ENCODE measurements around the gene UGT2B17.
"Not testable (repeated sequence)": the region's sequence is repeated elsewhere in the genome, so short reads cannot be mapped to it uniquely, and the experiment has no call there.

UGT2B17 gene

DNA sequence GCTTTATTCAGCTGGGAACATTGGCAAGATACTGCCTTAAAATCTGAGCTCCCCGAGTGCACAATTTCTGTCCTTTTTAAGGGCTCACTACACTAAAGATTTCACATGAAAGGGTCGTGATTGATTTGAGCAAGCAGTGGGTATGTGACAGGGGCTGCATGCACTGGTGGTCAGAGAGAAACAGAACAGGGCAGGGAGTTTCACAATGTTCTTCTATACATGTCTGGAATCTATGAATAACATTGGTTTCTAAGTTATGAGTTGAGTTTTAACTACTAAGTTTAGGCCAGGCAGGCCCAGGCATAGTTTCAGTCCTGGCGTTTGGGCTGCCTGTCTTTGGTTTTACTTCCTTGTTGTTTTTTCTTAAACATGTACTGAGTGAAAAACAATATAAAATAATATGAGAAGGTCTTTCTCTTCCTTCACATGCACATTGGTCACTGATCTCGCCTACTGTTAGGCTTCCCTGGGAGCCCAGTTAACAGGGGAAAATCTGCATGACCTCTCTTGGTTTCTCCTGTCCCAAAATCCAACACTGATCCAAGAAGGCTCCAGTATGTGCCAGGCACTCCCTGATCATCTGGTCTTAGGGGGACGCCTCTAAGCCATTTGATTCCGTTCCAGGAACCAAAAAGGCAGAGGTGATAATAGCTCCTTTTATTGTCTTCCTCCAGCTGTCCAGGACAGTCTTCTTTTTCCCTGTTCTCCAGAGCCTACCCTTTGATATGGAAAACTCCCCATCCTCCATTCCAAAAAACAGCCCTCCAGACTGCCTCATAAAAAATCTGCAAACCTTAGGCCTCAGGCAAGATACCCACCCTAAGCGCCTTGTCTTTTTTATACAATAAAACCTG, at the start of gene UGT2B17:
Gene UGT2B17, minus strand, starts transcription at position 51 of the 854 bp plus-strand sequence. CDS start 7,838 bp downstream, outside the sequence.
- no peak for DNase-seq (ENCODE audit: low spot score)

DNA sequence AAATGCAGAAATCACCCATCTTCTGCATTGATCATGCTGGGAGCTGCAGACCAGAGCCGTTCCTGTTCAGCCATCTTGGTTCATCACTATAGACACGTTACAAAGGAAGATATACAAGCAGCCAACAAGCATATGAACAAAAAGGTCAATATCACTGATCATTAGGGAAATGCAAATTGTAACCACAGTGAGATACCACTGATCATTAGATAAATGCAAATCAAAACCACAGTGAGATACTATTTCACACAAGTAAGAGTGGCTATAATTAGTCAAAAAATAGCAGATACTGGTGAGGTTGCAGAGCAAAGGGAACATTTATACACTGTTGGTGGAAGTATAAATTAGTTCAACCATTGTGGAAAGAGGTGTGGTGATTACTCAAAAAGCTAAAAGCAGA, 46.6 kb upstream of the UGT2B17 start:
- not testable (repeated sequence) for DNase-seq (ENCODE audit: low spot score)

DNA sequence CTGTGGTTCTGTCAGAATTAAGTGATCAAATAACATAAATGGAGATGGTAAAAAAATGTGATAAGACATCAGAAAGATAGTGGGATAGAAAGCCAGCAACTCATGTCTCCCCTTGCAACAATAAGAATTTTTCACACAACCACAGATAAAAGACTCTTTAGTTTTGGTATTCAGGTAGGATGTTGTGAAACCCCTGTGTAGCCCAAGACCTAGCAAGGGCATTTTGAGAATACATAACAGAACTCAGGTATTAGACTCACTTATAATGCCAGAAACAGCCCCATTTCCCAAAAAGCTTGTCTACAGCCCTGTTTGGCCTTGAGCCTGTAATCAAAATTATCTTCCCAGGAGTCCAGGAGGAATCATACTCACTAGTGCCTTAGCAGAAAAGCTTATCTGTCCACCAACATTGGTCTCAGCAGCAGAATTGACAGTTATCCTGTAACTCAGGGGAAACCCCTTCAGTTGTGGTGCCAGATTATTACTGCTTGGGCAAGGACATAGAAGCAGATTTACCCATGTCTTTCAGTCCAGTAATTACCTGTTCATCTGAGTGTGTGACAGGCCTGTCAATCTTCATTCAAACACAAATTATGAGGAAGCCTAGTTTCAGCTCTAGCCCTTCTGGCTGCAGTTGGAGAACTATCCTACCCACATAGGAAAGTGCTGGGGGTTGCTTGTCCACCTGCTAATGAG, 41.0 kb upstream of the UGT2B17 start:
- no peak for DNase-seq (ENCODE audit: low spot score)

DNA sequence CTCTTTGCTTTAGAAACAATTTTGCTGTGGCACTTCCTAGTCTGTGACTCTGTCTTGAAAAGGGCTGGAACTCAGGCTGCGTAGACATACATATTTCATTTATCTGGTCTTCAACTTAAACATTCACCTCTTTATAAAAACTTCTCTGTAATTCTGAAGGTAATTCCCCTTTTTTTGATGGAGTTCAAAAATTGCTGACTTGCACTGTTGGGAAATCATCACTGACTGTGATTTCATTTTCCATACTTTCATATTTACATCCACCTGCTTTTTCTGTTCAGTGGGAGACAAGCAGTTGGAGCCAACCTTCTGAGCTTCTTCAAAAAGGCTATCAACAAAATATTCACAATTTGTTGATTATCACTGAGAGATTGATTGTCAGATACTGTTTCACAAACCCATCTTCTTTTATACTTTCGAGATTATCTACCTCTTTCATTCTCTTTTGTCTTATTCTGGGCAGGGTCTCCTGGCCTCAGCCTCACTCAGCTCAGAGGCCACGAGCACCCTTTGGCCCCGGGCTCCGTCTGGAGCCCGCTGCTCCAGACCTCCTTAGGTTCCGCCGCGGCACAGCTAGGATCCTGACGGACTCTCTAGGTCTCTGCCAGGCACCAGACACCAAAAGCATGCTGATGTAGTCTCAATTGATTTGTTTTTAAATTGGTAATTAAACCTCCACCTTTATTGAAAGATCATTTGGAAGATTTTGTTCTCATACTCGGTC, 39.7 kb upstream of the UGT2B17 start:
- no peak for DNase-seq (ENCODE audit: low spot score)

DNA sequence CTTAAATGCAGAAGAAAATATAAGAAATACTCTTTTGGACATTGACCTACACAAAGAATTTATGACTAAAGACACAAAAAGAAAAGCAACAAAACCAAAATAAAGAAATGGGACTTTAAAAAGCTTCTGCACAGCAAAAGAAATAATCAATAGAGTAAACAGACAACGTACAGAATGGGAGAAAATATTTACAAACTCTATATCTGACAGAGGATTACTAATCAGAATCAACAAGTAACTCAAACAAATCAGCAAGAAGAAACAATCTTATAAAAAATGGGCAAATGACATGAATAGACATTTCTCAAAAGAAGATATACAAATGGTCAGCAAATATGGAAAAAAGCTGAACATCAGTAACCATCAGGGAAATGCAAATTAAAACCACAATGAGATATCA, 37.6 kb upstream of the UGT2B17 start:
- no peak for DNase-seq (ENCODE audit: low spot score)

DNA sequence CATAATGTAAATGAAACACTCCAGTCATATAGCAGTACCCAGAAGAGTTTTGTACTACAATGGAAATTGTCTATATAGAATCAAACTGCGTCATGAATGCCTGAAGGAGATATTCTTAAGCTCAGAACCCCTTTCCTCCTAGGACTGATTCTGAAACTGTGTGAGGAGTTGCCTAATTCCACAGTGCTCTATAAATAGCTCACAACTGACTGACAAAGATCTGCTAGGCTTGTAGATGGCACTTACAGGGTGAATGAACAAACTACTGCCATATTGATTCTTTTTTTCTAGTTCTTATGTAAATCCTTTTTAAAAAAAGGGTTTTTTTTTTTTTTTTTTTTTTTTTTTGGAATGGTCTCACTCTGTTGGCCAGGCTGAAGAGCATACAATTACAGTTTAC, 30.1 kb upstream of the UGT2B17 start:
- DNase-seq (ENCODE audit: low spot score), result no peak

DNA sequence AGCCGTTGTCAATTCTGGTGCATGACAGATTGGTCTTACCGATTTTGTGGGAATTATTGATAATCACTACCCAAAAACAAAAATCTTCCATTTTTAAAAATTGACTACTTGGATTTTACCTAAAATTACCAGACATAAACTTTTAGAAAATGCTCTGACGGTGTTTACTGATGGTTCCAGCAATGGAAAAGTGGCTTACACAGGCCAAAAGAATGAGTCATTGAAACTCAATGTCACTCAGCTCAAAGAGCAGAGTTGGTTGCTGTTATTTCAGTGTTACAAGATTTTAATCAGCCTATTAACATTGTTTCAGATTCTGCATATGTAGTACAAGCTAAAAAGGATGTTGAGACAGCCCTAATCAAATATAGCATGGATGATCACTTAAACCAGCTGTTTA, 23.0 kb upstream of the UGT2B17 start:
- no peak for DNase-seq (ENCODE audit: low spot score)

DNA sequence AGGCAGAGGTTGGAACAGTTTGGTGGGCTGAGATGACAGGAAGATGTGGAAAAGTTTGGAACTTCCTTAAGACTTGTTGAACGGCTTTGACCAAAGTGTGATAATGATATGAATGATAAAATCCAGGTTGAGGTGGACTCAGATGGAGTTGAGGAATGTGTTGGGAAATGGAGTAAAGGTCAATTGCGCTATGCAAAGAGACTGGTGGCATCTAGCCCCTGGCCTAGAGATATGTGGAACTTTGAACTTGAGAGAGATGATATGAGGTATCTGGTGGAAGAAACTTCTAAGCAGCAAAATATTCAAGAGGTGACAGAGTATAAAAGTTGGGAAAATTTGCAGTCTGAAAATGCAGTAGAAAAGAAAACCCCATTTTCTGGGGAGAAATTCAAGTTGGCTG, 21.4 kb upstream of the UGT2B17 start:
- DNase-seq (ENCODE audit: low spot score), result no peak

DNA sequence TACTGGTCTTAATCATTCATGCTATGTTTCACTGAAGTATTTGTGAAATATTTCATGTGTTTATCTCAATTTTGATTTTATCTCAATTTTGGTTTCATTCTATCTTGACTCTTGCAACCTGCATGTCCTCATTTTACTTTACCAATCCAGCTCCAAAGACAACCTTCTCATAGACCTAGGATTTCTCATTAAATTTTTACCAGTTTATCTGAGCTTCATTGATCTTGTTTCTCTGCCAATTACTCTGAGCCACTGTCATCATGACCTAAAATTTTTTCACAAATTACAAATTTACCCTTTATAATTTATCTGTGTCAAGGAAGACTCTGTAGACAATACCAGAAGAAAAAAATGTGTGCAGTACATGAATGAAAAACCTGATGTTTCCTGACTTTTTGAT, 18.6 kb upstream of the UGT2B17 start:
- DNase-seq (ENCODE audit: low spot score), result no peak

DNA sequence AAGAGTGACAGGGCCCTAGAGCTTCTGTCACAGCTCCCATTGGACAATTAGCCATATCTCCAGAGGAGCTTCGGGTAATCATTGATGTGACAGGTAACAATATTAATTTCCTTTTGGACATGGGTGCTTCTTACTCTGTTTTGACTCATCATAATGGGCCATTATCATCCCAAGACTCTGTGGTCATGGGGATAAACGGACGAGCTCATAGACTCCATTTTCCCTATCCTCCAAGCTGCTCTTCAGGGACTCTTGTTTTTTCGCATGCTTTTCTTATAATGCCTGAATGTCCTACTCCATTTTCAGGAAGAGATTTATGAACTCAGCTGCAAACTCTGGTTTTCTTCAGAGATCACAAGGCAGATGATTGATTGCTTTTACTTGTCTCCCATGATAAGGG, 17.0 kb upstream of the UGT2B17 start:
- no peak for DNase-seq (ENCODE audit: low spot score)

DNA sequence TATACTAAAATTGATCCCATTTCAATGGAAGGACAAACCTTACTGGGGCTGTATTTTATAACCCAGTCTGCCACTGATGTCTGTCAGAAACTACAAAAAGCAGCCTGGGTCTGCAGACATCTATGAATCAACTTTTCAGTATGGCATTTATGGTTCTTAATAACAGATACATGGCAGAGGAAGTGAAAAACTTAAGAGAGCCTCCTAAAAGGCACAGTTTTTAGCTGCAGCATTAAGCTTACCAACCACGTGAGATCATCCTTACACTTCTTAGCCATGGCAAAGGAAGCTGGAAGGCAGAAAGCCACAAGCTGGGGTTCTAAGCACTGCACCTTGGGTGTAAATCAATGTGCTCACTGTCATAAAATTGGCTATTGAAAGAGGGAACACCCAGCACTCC, 16.6 kb upstream of the UGT2B17 start:
- no peak for DNase-seq (ENCODE audit: low spot score)

DNA sequence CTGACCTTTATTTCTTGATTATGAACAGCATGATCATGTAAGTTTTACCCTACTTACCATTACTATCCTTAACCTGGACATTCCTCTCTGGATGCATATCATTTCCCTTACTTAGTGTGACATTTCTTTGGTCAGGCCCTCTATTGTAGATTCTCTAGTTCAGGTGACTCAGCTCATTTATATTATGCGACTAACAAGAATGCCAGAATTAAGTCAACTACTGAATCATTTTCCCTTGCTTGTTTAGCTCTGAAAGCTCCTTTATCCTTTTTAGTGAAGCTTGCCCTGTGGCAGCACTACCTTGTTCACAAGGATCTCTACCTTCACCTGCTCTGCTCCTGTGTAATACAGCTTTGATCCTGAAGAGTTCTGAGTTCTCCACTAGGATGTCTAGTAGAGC, 15.1 kb upstream of the UGT2B17 start:
- no peak for DNase-seq (ENCODE audit: low spot score)

DNA sequence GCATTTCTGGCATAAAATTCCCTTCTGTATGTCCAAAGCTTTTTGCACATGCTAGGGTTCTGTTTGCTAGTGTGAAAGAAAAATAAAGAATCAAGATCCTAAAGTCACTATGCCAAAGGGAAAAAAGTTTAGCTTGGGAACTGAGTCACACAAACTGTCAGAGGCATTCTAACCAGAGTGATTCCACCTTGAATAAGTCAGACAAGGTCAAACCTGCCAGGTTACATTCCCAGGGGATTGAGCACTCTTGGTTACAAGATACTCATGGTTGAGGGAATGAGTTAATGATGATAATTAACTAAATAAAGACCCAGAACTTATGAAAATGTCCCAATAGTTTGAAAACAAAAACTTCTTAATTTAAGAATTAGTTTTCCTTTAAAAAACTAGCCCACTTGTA, 13.7 kb upstream of the UGT2B17 start:
- no peak for DNase-seq (ENCODE audit: low spot score)

DNA sequence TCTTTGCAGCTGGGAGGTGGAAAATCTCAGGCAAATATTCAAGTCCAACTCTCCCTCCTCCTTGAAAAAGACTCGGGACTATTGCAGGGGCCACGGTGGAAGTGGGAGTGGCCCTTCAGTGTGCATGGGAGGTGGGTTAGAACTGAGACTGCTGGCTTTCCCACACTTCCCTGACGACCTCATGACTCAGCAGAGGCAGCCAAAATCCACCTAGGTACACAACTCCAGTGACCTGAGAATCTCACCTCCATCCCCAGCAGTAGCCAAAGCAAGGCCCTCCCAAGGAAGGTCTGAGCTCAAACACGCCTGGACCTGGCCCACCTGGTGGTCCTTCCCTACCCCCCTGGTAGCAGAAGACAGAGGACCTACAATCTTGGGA, 6.2 kb upstream of the UGT2B17 start:
- no peak for DNase-seq (ENCODE audit: low spot score)

DNA sequence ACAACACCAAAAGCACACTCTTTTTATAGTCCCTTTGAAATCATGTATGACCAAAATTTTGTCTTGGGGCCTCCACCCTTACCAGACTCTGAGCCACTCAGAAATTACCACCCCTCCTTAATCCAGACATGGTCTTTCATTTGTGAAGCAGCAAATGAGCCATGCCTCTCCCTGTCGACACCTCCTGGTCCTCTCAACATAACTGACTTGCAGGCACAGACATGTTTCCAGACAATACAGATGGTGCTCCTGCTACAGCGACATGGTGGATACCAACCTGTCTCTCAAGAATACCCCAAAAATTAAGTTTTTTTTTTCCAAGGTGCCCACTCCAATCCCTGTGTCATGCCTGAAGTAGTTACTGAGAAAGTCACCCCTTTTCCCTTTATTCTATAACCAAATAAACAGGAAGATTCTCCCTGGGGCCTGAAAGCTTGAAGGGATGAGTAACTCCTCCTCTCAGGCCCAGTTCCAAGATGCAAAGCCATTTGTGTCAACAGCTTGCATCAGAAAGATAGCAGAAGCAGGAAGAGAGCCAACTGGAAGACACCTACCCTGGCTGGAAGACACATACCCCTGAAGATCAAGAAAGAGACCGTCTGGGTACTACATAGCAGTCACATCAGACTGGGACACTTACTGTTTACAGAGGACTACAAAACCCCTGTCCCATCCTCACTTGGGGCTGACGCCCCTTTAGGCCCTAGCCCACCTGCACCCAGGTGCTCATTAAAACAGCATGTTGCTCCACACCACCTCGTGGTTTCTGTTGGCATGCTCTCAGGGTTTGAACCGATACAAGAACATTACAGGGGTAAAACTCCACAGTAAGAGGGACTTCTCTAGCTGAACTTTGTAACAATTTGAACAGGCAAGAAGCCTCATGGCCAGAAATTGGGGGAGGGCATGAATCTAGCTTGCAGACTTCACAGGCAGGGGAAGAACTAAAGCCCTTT, 5.5 kb upstream of the UGT2B17 start:
- no peak for DNase-seq (ENCODE audit: low spot score)

DNA sequence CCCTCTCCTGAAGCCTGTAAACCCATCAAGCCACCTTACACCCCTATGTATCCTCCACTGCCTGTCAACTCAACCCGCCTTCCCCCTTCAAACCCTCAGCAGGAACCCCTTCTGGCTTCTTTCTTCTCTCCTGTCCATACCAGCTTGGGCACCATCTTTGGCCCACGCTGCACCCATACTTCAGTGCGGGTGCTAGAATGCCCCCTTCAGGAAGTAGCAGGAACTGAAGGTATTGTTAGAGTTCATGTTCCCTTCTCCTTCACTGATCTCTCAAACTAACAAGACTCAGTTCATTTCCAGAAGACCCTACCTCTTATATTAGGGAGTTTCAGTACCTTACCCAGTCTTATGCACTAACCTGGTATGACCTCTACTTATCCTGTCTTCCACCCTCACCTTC, 1.5 kb upstream of the UGT2B17 start:
- DNase-seq (ENCODE audit: low spot score), result no peak

DNA sequence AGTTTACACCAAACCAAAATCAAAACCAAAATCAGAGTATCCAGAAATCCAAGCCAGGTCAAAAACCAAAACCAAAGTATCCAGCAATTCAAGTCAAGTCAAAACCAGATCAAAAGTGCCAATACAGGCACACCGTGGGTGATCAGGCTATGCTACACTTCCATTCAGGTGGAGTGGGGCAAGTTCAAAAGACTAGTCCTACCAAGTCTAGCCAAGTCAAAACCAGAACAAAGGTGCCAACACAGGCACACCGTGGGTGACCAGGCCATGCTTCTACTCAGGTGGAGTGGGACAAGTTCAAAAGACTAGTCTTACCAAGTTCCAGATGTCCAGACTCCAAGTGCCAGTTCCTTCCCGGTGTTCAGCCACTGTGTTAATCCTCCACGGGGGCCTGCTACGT, 486 bp downstream of the UGT2B17 start:
- DNase-seq (ENCODE audit: low spot score), result not testable (repeated sequence)

DNA sequence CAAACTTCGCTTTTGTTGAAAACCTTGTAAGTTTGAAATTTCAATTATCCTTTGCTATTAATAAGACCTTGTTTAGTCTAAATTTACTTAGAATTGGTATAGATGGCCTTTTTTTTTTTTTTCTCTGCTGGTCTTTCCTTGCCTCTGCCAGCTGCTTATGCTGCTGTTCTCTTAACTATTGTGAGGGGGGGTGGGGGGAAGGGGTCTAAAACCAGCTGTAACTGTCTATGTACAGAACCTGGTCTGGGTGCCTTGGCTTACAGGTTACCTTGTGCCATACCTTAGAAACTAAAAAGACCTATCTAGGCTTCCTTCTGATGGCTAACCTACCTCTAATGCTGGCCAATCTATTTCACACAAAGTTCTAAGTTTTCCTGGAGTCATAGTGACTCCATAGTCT, 1.0 kb downstream of the UGT2B17 start:
- DNase-seq (ENCODE audit: low spot score), result no peak

DNA sequence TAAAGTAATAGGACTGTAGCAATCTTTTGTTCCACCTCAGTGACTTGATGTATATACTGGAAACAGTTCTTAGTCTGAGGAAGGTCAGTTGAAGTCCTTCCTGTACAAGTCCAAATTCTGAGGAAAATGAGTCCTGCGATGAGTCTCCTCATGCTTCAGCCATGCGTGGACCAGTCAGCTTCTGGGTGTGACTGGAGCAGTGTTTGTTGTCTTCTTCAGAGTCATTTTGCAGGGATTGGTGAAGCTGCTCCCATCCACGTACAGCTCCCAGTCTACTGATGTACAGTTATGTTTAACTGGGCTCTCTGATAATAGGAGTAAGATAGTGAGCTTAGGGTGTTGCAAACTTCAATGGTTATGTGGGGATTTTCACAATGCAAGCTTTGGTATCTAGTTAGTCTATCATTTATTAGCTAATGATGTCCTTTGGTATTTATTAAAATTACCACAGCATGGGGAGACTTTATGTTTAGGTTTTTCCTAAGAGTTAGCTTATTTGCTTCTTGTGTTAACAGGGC, 3.4 kb downstream of the UGT2B17 start:
- no peak for DNase-seq (ENCODE audit: low spot score)

DNA sequence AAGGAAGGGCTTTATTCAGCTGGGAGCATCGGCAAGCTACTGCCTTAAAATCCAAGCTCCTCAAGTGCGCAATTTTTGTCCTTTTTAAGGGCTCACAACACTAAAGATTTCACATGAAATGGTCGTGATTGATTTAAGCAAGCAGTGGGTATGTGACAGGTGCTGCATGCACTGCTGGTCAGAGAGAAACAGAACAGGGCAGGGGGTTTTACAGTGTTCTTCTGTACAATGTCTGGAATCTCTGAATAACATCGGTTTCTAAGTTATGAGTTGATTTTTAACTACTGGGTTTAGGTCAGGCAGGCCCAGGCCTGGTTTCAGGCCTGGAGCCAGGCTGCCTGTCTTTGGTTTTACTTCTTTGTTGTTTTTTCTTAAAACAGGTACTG, 6.0 kb downstream of the UGT2B17 start:
- DNase-seq (ENCODE audit: low spot score), result no peak

DNA sequence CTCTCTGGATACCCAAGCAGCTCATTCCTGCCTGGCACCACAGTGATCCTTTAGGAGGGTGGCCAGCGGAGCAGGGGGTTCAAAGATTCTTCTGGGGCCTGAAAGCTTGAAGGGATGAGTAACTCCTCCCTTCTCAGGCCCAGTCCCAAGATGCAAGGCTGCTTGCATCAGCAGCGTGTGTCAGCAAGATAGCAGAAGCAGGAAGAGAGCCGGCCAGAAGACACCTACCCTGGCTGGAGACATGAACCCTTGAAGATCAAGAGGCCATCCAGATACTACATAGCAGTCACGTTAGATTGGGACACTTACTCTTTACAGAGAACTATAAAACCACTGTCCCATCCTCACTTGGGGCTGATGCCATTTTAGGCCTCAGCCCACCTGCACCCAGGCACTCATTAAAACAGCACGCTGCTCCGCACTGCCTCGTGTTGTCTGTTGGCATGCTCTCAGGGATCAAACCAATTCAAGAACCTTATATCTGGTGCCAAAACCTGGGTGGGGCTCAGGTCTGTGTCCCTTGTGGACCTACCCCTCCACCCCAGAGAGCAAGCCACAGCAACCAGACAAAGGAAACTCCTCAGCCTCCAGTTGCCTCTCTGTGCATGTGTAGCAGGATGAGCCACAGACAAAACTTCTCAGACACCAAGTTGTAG, 6.5 kb downstream of the UGT2B17 start:
- no peak for DNase-seq (ENCODE audit: low spot score)
